ENCODE measurements around the gene FGL2. TPM values are rescaled to one million over a fixed set of nuclear protein-coding genes. Genes with fewer than 3 reads are reported as not detected.

FGL2 gene, protein sequence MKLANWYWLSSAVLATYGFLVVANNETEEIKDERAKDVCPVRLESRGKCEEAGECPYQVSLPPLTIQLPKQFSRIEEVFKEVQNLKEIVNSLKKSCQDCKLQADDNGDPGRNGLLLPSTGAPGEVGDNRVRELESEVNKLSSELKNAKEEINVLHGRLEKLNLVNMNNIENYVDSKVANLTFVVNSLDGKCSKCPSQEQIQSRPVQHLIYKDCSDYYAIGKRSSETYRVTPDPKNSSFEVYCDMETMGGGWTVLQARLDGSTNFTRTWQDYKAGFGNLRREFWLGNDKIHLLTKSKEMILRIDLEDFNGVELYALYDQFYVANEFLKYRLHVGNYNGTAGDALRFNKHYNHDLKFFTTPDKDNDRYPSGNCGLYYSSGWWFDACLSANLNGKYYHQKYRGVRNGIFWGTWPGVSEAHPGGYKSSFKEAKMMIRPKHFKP
- 1.7 and 1.8 TPM in 2 replicates for total RNA-seq

DNA sequence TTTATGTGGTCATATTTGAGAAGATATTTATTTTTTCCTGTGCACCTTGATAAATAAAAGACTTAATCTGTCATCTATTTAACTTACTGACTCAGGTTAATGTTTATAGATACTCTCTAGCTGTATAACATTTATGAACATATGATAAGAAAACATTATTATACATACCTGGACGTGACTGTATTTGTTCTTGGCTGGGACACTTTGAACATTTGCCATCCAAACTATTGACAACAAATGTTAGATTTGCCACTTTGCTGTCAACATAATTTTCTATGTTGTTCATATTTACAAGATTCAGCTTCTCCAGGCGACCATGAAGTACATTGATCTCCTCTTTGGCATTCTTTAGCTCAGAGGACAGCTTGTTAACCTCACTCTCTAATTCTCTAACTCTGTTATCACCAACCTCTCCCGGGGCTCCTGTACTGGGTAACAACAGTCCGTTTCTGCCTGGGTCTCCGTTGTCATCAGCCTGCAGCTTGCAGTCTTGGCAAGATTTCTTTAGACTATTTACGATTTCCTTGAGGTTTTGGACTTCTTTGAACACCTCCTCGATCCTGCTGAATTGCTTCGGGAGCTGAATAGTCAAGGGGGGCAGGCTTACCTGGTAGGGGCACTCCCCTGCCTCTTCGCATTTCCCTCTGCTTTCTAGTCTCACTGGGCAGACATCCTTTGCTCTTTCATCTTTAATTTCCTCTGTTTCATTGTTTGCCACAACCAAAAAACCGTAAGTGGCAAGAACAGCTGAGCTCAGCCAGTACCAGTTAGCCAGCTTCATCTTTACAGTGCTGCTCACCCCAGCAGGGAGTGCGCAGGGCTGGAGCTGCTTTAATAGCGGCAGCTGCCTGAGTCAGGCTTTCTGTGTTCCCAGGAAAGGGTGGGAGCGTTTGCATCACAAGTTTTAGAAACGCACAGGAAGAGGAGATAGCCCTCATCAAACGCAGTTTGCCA, at the start of gene FGL2:
Gene FGL2, minus strand, starts transcription at position 807 of the 954 bp plus-strand sequence. Its CDS starts 26 bp downstream, at position 781.
- Mint-ChIP-seq H3K27me3 (no peaks in the 10 kb centered on the region), H3K4me1 (peaks cover 42% of the 10 kb centered on the region), H3K9me3 (no peaks in the 10 kb centered on the region), H3K36me3 (ENCODE audit: low read depth) (peaks cover 2% of the 10 kb centered on the region), H3K27ac (peak within 1 kb of the TSS; percentile 86), H3K4me3 (peak within 1 kb of the TSS; percentile 86)
- DNase-seq, result peak; percentile 78
- intact Hi-C loops (cut with micrococcal nuclease), result loop anchor here (2.0 kb wide), 1 partner anchor 14 kb away; no protein-coding TSS in a partner anchor

DNA sequence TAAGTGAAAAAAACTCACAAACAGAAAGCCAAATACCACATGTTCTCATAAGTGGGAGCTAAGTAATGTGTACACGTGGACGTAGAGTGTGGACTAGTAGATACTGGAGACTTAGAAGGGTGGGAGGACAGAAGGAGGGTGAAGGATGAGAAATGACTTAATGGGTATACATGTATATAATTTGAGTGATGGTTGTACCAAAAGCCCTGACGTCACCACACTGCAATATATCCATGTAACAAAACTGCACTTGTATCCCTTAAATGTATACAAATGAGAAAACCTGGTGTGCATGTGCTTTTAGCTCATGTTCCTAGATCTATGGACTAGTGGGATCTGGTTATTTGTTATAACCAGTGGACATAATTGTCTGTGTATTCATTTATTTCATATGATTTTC, 48.5 kb upstream of the FGL2 start:
- no peak for DNase-seq
- no peak overlapping the region for H3K27ac Mint-ChIP-seq
- no peaks in the 10 kb centered on the region for H3K9me3 Mint-ChIP-seq
- no peaks in the 10 kb centered on the region for H3K36me3 Mint-ChIP-seq (ENCODE audit: low read depth)
- H3K4me3 Mint-ChIP-seq, result no peak overlapping the region
- intact Hi-C loops (cut with micrococcal nuclease), result loop anchor here (5.0 kb wide), 1 partner anchor 56 kb away; no protein-coding TSS in a partner anchor
- peaks cover 15% of the 10 kb centered on the region for H3K27me3 Mint-ChIP-seq
- peaks cover 16% of the 10 kb centered on the region for H3K4me1 Mint-ChIP-seq

DNA sequence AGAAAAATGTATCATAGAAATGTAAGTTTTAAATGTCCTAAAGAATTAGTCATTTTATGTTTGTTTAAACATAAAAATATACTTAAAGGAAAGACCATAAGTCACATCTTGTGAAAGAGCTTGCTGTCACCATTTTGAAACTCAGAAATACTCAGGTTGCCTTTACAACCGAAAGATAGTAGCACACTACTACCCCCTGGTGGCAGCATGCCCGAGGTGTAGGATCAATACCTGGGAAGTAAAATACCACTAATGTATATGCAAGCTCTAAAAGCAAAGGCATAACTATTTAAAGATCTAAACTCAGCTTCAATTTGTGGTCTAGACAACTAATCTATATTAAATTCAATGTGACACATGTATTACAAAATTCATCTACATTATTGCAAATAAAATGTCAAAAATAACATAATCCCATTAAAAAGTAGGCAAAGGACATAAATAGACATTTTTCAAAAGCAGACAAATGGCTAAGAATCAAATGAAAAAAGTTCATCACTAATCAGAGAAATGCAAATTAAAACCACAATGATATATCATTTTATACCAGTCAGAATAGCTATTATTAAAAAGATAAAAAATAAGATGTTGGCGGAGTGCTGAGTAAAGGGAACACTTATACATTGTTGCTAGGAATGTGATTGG, 47.7 kb upstream of the FGL2 start:
- Mint-ChIP-seq H3K27me3 (peaks cover 12% of the 10 kb centered on the region), H3K4me3 (no peak overlapping the region), H3K9me3 (no peaks in the 10 kb centered on the region), H3K36me3 (ENCODE audit: low read depth) (peaks cover 2% of the 10 kb centered on the region), H3K4me1 (peaks cover 20% of the 10 kb centered on the region), H3K27ac (no peak overlapping the region)
- intact Hi-C loops (cut with micrococcal nuclease), result loop anchor here (1.0 to 5.0 kb wide), 4 partner anchors 55 to 125 kb away; partner anchors contain the start of gene CCDC146
- DNase-seq, result peak; percentile 96

DNA sequence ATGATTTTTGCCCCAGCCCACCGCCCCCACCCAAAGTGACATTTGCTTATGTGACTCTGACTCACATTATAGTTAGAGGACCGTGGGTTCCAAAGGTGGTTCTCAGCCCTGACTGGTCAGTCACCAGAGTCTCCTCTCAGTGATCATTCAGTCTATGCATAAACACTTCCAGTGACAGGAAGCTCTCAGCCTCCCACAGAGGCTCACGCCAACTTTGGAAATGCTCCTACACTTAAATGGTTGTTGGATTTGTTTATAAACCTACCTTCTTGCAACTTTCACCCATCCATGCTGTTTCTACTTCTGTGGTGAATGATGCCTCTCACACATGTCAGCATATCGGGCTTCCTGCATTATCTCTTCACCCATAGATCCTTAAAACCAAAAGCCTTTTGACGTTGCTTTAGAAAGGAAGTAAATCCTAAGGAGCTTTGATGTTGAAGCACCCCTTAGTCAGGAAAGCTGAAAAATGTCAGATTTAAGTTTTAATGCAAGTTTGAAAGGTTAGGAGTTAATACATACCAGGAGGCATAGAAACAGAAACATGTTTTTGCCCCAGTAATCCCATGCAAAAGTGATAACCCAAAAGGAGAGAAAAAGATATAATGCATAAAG, 46.5 kb upstream of the FGL2 start:
- DNase-seq, result no peak
- Mint-ChIP-seq H3K4me3 (peak overlapping the region; percentile 22), H3K36me3 (ENCODE audit: low read depth) (peaks cover 8% of the 10 kb centered on the region), H3K9me3 (no peaks in the 10 kb centered on the region), H3K4me1 (peaks cover 20% of the 10 kb centered on the region), H3K27me3 (peaks cover 12% of the 10 kb centered on the region), H3K27ac (peak overlapping the region; percentile 54)
- intact Hi-C loops (cut with micrococcal nuclease), result loop anchor here (2.0 to 5.0 kb wide), 2 partner anchors 54 to 123 kb away; partner anchors contain the start of gene CCDC146

DNA sequence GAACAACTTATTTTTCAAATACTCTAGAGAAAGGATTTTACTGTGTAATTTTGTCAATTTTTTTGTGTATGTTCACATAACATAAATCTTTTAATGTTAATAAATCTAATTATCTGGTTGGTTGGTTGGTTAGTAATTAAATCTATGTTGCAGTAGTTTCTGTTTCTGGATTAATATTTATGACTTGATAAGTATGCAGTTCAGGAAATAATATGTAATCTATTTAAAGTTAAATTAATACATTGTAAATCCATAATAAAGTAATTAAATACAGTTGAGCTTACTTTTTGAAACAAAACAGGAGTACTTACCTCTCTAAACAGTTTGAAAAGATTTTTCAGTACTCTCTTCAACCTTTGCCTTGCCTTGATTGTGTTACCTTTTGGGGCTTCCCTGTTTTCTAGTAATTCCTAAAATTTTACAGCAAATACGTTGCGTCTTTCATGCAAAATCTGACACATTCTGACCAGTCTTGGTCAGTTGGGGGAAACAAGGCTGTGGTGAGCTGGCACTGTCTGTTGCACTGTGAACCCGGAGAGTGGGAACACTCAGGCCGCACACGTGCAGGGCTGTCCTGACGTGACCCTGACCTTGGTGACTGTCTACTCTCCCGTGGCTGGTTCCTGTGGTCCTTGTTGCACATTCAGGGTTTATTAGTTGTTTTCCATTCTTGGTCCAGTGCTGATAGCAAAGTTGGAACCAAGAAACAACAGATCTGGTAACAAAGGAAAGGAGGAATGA, 45.6 kb upstream of the FGL2 start:
- Mint-ChIP-seq H3K36me3 (ENCODE audit: low read depth) (peaks cover 9% of the 10 kb centered on the region), H3K9me3 (no peaks in the 10 kb centered on the region)

DNA sequence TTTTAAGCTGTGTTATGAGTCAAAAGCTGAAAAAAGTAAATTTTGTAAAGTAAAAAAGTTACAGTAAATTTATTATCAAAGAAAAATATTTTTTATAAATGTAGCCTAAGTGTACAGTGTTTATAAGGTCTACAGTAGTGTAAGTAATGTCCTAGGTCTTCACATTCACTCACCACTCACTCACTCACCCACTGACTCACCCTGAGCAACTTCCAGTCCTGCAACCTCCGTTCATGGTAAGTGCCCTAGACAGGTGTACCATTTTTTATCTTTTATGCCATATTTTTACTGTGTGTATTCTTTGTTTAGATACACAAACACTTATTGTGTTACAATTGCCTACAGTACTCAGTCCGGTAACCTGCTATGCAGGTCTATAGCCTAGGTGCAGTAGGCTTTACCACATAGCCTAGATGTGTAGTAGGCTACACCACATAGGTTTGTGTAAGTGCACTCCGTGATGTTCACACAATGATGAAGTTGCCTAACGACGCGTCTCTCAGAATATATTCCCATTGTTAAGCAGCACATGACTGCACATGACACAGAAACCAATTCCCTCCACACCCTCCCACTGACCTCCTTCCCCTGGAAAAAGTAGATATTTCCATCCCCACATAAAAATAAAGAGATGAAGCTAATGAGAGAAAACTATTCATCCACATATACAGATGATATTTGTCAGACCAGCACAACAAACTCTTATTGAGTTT, 44.8 kb upstream of the FGL2 start:
- Mint-ChIP-seq H3K4me1 (peaks cover 26% of the 10 kb centered on the region), H3K4me3 (no peak overlapping the region), H3K9me3 (no peaks in the 10 kb centered on the region), H3K27me3 (peaks cover 3% of the 10 kb centered on the region), H3K27ac (no peak overlapping the region), H3K36me3 (ENCODE audit: low read depth) (peaks cover 14% of the 10 kb centered on the region)
- no peak for DNase-seq
- intact Hi-C loops (cut with micrococcal nuclease), result no loop called here

More for the DNA sequence above, 45.6 kb upstream of the FGL2 start:
- no peak overlapping the region for H3K27ac Mint-ChIP-seq
- no peak overlapping the region for H3K4me3 Mint-ChIP-seq
- H3K27me3 Mint-ChIP-seq, result peaks cover 7% of the 10 kb centered on the region
- no peak for DNase-seq
- intact Hi-C loops (cut with micrococcal nuclease), result loop anchor here (5.0 kb wide), 1 partner anchor 53 kb away; no protein-coding TSS in a partner anchor
- peaks cover 20% of the 10 kb centered on the region for H3K4me1 Mint-ChIP-seq

DNA sequence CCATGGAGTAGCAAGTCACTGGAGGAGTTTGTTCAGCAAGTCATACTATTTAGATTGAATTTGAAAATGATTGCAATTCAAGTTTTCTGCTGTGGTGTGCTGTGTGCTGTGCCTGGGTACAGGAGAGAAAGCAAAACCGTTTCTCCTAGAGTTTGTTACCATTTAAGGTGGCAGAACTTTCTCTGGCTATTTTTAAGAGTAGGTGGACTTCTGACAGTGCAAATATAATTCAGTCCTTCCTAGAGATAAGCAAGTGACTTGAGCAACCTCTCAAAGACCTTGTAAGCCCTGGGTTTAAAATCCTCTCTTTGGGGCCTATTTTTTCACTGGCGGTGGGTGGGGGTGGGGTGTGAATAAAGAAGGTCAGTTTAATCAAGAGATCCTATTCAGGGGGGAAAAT, 42.9 kb upstream of the FGL2 start:
- Mint-ChIP-seq H3K4me1 (peaks cover 32% of the 10 kb centered on the region), H3K27ac (no peak overlapping the region)
- intact Hi-C loops (cut with micrococcal nuclease), result no loop called here

DNA sequence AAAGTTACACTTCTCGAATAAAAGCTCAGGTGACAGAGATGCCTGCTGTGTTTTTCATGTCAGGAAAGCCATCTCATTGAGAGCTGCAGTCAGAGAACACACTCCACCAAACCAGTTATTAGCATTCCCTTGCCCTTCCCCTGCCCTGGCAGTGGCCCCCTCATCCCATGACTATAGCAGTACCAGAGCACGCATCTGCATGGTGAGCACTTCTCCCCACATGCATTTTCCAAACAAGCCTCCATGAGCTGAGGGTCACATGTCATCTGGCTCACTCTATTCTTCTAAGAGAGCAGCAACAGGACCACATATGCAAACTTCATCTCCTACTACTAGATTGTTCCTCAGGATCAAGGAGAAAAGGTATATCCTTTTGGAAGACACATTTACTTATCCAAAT, 42.4 kb upstream of the FGL2 start:
- Mint-ChIP-seq H3K27ac (no peak overlapping the region), H3K4me1 (peaks cover 32% of the 10 kb centered on the region), H3K27me3 (no peaks in the 10 kb centered on the region), H3K4me3 (no peak overlapping the region), H3K9me3 (peaks cover 5% of the 10 kb centered on the region), H3K36me3 (ENCODE audit: low read depth) (peaks cover 21% of the 10 kb centered on the region)
- intact Hi-C loops (cut with micrococcal nuclease), result no loop called here
- no peak for DNase-seq

More for the DNA sequence above, 42.9 kb upstream of the FGL2 start:
- H3K9me3 Mint-ChIP-seq, result peaks cover 5% of the 10 kb centered on the region
- no peak overlapping the region for H3K4me3 Mint-ChIP-seq
- peaks cover 21% of the 10 kb centered on the region for H3K36me3 Mint-ChIP-seq (ENCODE audit: low read depth)
- no peak for DNase-seq
- no peaks in the 10 kb centered on the region for H3K27me3 Mint-ChIP-seq

DNA sequence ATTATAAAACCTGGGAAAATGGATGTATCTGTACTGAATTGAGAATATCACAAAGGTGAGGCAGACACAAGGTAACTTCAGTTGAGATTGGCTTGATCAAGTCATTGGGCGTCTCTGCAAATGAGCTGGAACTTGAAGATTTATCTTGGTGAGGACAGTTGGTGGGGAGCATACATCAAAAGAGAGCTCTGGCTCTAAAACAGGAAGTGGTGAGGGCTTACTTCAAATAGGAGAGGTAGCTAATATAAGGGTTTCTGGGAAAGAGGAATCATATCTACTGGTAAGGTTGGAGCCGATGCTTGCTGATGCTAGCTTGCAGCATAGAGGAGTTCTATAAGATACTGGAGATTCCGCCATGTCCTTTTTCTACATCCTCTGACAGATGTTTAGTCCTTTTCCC, 39.9 kb upstream of the FGL2 start:
- no peak for DNase-seq
- H3K27me3 Mint-ChIP-seq, result no peaks in the 10 kb centered on the region
- intact Hi-C loops (cut with micrococcal nuclease), result no loop called here
- peak overlapping the region; percentile 3 for H3K27ac Mint-ChIP-seq
- H3K36me3 Mint-ChIP-seq (ENCODE audit: low read depth), result peaks cover 21% of the 10 kb centered on the region
- peaks cover 5% of the 10 kb centered on the region for H3K9me3 Mint-ChIP-seq
- H3K4me1 Mint-ChIP-seq, result peaks cover 17% of the 10 kb centered on the region
- peak overlapping the region; percentile 2 for H3K4me3 Mint-ChIP-seq

DNA sequence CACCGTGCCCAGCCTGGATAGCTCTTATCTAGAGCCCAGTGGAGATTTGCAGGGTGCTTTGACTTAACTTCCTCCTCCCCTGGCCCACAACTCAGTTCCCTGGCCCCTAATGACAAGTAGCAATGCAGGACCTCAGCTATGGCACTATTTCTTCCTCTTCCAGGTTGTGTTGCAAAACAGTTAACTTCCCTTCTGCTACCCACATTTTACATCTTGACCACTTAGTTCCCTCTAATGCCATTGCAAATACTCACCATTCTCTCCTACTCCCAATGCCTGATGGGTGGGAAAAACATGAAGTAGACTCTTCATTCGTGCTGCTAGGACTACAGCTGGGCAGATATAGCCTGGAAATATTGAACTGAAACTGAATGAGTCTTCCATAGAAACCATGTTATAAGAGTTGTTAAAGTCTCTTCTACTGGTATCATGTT, 39.1 kb upstream of the FGL2 start:
- H3K9me3 Mint-ChIP-seq, result peaks cover 5% of the 10 kb centered on the region
- H3K4me3 Mint-ChIP-seq, result no peak overlapping the region
- peaks cover 17% of the 10 kb centered on the region for H3K4me1 Mint-ChIP-seq
- intact Hi-C loops (cut with micrococcal nuclease), result no loop called here
- DNase-seq, result no peak
- no peaks in the 10 kb centered on the region for H3K27me3 Mint-ChIP-seq
- no peak overlapping the region for H3K27ac Mint-ChIP-seq
- peaks cover 21% of the 10 kb centered on the region for H3K36me3 Mint-ChIP-seq (ENCODE audit: low read depth)

DNA sequence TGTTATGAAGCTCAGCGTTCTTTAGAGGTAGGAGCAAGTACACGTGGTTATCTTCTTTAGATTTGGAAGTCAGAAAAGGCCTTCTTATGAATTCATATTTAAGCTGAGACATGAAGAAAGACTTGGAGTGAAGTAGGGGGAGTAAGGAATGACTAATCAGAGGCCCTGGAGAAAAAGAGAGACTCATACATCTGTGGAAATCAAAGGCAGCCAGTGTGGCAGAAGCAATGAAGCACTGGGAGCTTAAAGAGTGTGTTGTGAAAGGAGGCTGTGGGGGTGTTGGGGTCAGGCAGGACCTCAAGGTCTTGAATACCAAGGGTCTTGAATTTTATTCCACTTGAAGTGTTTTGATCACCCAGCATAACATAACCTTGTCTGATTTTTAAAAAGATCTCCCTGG, 35.7 kb upstream of the FGL2 start:
- H3K4me1 Mint-ChIP-seq, result peaks cover 13% of the 10 kb centered on the region
- no peak overlapping the region for H3K4me3 Mint-ChIP-seq
- H3K9me3 Mint-ChIP-seq, result peaks cover 14% of the 10 kb centered on the region
- intact Hi-C loops (cut with micrococcal nuclease), result no loop called here
- peaks cover 6% of the 10 kb centered on the region for H3K27me3 Mint-ChIP-seq
- no peak for DNase-seq
- H3K36me3 Mint-ChIP-seq (ENCODE audit: low read depth), result peaks cover 16% of the 10 kb centered on the region
- no peak overlapping the region for H3K27ac Mint-ChIP-seq

DNA sequence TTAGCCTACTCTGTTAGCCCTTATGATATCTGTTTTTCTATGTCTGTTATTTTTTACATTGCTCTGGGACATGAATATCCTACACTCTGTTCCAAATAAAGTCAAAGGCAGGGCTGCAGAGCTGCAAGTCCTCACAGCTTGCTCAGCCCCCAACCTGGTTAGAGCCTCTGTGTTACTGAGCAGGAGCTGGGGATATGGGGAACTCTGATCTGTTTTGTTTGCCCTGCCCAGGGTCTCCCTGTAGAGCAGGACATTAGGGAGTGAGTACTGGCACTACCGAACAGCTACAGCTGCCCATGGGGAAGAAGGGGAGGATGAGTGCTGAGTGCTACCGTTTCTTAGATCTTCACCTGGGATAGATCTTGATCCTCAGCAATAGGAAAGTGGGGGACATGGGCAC, 32.8 kb upstream of the FGL2 start:
- H3K27ac Mint-ChIP-seq, result no peak overlapping the region
- H3K9me3 Mint-ChIP-seq, result peaks cover 9% of the 10 kb centered on the region
- H3K27me3 Mint-ChIP-seq, result peaks cover 6% of the 10 kb centered on the region
- no peaks in the 10 kb centered on the region for H3K4me1 Mint-ChIP-seq
- no peak for DNase-seq
- intact Hi-C loops (cut with micrococcal nuclease), result no loop called here
- no peak overlapping the region for H3K4me3 Mint-ChIP-seq
- H3K36me3 Mint-ChIP-seq (ENCODE audit: low read depth), result peaks cover 5% of the 10 kb centered on the region

All from activated CD4-positive, alpha-beta T cell treated with anti-CD3 and anti-CD28 coated beads, Interleukin-2, amount 10 ng/mL, durations not matched to agents 24 days and 14 days (primary cell).